ENCODE measurements around the gene FGF14.

Gene FGF14

DNA sequence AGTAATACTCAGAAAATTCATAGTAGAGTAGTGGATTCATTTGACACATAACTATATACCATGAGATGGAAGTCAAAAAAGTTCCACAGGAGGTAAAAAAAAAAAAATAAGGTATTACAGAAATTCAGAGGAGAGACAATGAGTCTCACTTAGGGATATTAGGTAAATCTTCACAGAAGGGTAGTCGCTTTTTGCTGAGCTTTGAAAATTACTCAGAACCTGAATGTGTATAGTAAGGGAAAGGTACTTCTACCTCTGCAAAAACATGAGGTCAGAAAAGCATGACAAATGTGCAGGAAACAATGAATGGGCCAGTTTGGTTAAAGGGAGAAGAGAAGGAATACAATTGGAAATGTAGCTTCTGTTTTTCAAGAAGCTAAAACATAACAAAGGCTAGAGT, 698.8 kb downstream of the FGF14 start:
- DNase-seq: no peak

DNA sequence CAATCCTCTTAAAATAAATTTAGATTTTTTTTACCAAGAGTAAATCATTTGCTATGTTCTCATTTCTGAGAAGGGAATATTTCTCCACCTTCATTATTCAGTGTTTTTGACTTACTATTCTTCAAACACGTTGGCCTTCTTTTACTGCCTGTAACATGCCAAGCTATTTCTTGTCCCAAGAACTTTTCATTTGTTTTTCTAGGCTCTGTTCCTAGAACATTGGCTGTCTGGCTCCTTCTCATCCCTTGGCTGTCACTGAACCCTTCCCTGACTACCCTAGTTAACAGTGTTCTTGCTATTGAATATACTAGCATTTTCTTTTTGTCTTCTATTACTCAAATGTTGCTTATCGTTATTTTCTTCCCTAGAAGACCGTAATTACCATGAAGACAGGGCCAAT, 701.2 kb downstream of the FGF14 start:
- no peak for DNase-seq

DNA sequence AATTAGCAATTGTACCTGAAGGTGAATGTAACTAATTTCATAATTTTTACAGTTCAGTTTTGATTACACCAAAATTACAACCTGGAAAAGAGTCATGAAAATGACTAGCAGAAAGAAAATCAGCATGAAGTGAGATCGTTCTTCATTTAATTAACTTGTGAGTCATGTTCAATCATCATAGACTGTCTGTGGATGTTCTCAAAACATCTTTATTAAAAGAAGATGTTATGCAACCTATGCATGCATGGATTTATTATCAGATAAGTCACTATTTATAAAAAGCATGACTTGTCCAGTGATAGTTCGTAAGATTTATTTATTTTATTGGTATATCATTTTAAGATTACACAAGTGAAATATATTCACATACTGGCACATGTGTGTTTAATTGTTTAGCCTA, 703.4 kb downstream of the FGF14 start:
- no peak for DNase-seq

DNA sequence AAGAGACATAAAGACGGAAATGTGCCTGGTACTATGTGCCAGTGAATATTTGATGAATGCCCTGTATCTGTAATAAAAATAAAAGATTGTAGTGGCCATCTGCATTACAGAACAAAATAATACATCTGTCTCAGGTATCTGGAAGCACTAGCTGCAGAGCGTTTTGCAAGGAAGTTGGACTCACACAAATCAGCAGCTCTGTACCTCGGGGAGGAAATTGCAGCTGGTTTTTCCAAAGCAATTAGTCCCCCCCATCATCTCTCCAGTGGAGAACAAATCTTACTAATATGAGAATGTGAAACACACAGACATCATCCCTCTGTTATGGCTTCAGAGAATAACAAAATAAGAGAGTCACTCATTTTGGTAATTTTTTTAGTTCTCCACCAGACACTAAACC, 704.1 kb downstream of the FGF14 start:
- no peak for DNase-seq

DNA sequence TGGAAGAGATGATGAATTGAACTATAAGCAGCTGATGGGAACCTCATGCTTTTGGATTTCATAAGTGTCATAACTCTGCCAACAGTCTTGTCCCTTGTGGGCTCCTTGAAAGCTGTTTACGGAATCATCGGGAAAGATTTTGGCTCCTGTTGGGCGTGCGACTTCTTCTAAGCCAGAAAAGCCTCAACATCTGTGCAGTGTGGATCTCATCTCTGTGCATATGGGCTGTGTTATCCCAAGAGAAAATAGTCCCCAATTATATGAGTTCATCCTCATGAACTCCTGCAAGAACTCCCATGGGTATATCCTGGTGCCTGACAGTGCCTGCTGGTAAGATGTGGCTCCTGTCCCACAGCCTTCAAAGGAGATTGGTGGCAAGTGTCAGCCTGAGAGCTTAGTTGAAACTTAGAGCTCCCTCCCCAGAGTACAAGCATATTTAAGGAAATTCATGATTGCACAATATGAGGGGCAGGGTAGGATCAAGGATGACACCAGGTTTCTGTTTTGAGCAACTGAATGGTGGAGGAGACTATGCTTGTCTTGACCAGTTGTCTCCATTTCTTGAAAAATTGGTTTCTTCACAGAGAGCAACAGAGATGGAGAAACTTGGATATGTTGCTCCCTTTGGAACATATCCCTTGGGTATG, 705.9 kb downstream of the FGF14 start:
- DNase-seq: no peak

DNA sequence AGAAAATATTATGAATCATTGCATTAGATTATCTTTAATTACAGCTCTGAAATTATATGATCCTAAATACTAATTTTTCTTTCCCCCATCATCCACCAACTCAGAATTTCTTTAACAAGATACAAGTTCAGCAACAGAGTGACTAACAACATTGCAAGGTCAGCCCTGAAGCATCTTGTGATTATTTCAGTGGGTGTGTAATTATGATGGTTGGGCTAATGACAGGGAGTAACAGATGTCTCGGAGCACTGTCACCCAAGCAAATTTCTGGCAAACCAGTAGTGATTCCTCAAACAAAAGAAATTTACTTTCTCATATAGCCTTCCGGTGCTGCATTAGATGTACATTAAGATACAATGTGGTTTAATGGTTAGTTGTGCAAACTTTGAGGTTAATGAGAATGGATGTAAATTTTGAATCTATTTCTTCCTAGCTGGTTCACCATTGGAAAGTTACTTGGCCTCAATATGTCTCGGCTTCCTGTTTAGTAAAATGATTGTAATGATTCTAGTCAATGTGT, 710.4 kb downstream of the FGF14 start:
- no peak for DNase-seq

DNA sequence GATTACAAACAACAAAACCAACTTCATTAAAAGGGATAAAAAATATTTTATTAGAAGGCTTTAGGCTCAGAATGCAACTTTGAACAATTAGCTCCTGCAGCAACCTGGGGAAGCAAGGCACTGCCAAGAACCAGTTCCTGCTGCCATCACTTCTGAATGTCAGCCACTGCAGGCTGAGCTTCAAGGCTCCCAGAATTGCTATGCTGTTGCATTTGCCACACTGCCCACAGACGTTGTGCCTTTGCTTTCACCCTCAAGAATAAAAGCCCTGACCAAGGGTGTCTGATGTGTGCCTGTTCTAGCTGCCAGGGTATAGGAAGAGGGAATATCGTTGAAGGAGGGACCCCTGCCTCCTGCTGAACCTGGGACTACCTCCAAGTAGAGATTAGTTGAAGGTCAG, 711.0 kb downstream of the FGF14 start:
- DNase-seq: no peak

DNA sequence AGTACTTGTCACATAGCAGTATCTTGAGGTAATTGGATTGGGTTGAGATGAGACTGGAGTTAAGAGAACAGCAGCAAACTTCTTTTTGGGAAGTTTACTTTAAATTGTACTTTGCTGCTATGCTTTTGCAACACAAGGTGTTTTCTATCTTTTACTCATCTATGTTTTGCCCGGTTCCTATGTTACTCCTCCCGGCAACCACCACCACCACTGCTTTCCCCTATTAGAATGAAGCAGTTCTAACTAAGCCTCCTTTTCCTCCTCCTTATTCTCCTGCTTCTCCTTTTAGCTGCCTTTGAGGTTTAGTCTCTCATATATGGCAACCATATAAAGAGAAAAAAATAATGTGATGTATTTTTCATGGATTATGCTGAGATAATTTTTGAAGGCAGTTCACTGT, 715.8 kb downstream of the FGF14 start:
- no peak for DNase-seq

DNA sequence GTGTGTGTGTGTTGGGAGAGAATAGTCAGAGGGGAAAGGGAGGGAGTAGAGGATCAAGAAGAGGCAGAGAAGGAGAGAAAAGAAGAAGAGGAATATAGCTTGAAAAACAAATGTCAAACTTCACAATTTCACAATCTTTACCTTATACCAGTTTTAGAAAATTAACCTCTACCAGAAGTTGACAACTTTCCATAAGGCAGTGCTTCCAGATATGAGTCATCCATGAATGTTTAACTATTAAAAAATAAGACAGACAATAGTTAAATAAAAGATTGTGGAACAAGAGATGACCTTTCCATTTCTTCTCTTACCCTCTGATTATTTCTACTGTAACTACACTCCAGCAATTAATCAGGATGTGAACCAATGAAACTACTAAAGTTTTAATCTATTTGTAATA, 720.0 kb downstream of the FGF14 start:
- no peak for DNase-seq

DNA sequence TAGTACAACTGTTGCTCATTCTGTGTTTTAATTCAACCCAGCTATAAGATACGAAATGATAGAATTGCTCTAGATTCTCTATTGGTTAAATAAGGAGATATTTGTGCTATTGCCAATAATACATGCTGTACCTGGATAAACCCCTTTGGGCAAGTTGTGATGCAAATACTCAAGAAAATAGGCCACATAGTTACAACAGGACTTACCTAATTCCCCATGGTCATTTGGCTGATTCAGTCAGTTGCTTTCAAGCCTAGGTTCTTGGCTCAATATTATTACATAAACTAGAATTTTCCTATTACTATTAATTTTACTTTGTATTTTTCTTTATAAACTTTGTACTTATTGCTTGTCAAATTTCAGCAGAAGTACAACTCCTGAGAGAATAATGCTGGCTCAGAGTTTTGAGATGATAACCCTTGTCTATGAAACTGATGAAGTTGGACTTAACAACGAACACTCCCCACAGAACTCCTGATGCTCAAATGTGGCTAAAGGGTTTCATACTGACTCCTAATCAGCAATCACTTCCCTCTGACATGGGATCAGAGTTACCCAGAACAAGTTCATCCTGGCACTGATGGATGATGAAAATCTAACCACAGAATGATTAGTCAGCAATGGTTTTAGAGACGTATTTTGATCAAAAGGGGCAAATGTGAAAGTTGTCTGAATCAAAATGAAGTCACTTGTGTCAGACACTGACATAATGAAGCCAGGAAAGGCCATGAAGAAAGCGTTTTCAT, 728.3 kb downstream of the FGF14 start:
- no peak for DNase-seq

DNA sequence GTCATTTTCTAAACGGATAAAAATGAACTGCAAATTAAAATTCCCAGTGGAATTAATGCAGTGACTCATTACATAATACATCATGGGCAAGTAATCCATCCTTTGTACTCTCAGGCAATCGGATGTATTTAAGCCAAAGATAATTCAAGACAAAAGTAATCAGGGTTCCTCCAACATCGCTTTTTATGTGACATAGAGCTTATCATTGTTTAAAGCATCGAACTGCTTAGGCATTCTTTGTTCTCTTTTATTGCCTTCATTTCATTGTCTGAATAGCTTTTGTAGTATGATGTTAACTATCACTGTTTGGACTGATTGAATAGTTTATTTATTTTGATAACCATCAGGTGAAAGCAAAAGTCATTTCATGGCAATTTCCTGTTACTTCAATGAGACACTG, 740.0 kb downstream of the FGF14 start:
- no peak for DNase-seq
